NCI-H1436 treated with DMSO at 0.1 percent for 48 hours (cell line): ENCODE results near the gene GLYR1.

Experiments used
- DNase-seq: peaks from one replicate; lab custom pipeline; 2025; lab: John Stamatoyannopoulos, UW

The GLYR1 gene

GRCh38 chr16:4847774-4848587, 893 bp upstream of the GLYR1 start:
- no peak for DNase-seq

- DNase-seq = no peak
Measured at GRCh38 chr16:4846503-4846900, 586 bp downstream of the GLYR1 start.

- DNase-seq = no peak
Measured at GRCh38 chr16:4840984-4841383, 6.1 kb downstream of the GLYR1 start.

- DNase-seq = no peak
Measured at GRCh38 chr16:4839942-4840341, 7.1 kb downstream of the GLYR1 start.

- no peak for DNase-seq
Measured at GRCh38 chr16:4837733-4838501, 9.2 kb downstream of the GLYR1 start.

- DNase-seq = no peak
Measured at GRCh38 chr16:4836727-4837126, 10.4 kb downstream of the GLYR1 start.

- no peak for DNase-seq
Measured at GRCh38 chr16:4833584-4833983, 13.5 kb downstream of the GLYR1 start.

- no peak for DNase-seq
Measured at GRCh38 chr16:4832698-4833343, 14.3 kb downstream of the GLYR1 start.

- DNase-seq = no peak
Measured at GRCh38 chr16:4831616-4832015, 15.5 kb downstream of the GLYR1 start.

- no peak for DNase-seq
Measured at GRCh38 chr16:4830408-4830807, 16.7 kb downstream of the GLYR1 start.

- DNase-seq = no peak
Measured at GRCh38 chr16:4828567-4829321, 18.3 kb downstream of the GLYR1 start.

- no peak for DNase-seq
Measured at GRCh38 chr16:4826980-4827379, 20.1 kb downstream of the GLYR1 start.

GRCh38 chr16:4826526-4826925, 20.6 kb downstream of the GLYR1 start:
- no peak for DNase-seq

GRCh38 chr16:4825196-4825595, 21.9 kb downstream of the GLYR1 start:
- DNase-seq = no peak

GRCh38 chr16:4820652-4821051, 26.4 kb downstream of the GLYR1 start:
- no peak for DNase-seq

GRCh38 chr16:4814542-4815173, 32.4 kb downstream of the GLYR1 start:
- DNase-seq = no peak

GRCh38 chr16:4814046-4814445, 33.0 kb downstream of the GLYR1 start:
- no peak for DNase-seq

- no peak for DNase-seq
Measured at GRCh38 chr16:4813251-4814003, 33.7 kb downstream of the GLYR1 start.

GRCh38 chr16:4811773-4812172, 35.3 kb downstream of the GLYR1 start:
- DNase-seq = no peak

- no peak for DNase-seq
Measured at GRCh38 chr16:4811242-4811641, 35.8 kb downstream of the GLYR1 start.

GRCh38 chr16:4806280-4806679, 40.8 kb downstream of the GLYR1 start:
- no peak for DNase-seq
